K562 (cell line): Measurements from ENCODE around the gene CFL1. TPM values are rescaled to one million over a fixed set of nuclear protein-coding genes. Genes with fewer than 3 reads are reported as not detected.

Experiments used
- ATAC-seq: fragments of 200-7000 bp; cut with Tn5 transposase; 3 replicates; pipeline ENCODE4 v1.9.1; 2020; ENCODE audit warnings: moderate library complexity
- BruUV-seq: library from RNA; stranded (reverse); fragments of 400-500 nt; replicated peaks from 2 replicates; lab custom pipeline; 2021; lab: Mats Ljungman, UMichigan
- CTCF ChIA-PET: fragments of 300-600 bp; formaldehyde crosslinking; extraction: SDS; loops from one replicate; lab custom pipeline; 2021; ENCODE audit warnings: low intra/inter-chr PET ratio; lab: Yijun Ruan, JAX
- POLR2A ChIA-PET: fragments of 300-600, 350-650 bp; sonication (Branson Sonifier 250); formaldehyde crosslinking; extraction: SDS; loops from one replicate; lab custom pipeline; 2021; ENCODE audit warnings: antibody characterized with exemption, inconsistent platforms; lab: Yijun Ruan, JAX
- DNase-seq, 4 experiments: peaks; one replicate each; pipeline versions ENCODE4 v3.0.0 to v3.0.0-alpha.2; 2011 to 2018; ENCODE audit warnings: low spot score in 3 of 4, mixed read lengths in 3 of 4; ENCODE audit errors: extremely low read depth in 1 of 4
- FAIRE-seq: peaks from 2 replicates; lab custom pipeline; 2011; peaks lifted over from hg19 to GRCh38; lab: Jason Lieb, UNC
- H2AFZ ChIP-seq: 2 replicates; pipeline ENCODE4 v1.6.0; 2011; ENCODE audit warnings: low read depth, low read length, control low read depth, inconsistent platforms
- H3K27ac ChIP-seq: fragments of 200-600 bp; 3 replicates; pipeline ENCODE4 v1.8.0; 2011; ENCODE audit warnings: low read depth, mild to moderate bottlenecking, control low read depth, inconsistent platforms, low read length, moderate library complexity, mixed read lengths; ENCODE audit errors: extremely low read depth
- H3K27me3 ChIP-seq, 2 experiments: fragments of 300-600 bp in 1 of 2; 2 replicates in 1 of 2; 3 replicates in 1 of 2; pipeline versions ENCODE4 v1.6.0 to v1.8.0; 2011; ENCODE audit warnings: inconsistent platforms in 2 of 2, low read length in 2 of 2, mild to moderate bottlenecking in 1 of 2, mixed read lengths in 1 of 2, moderate library complexity in 1 of 2; ENCODE audit not compliant: control insufficient read depth in 2 of 2, insufficient read depth in 2 of 2
- H3K36me3 ChIP-seq: fragments of 300-600 bp; 3 replicates; pipeline ENCODE4 v1.8.0; 2011; ENCODE audit warnings: mild to moderate bottlenecking, low read length, inconsistent platforms; ENCODE audit not compliant: control insufficient read depth, insufficient read depth
- H3K4me1 ChIP-seq, 2 experiments: fragments of 200-600 bp in 1 of 2; replicated peaks in 1 of 2; 2 replicates in 1 of 2; 3 replicates in 1 of 2; pipeline versions ENCODE4 v1.5.1 to v1.8.0; 2011; ENCODE audit warnings: inconsistent platforms in 2 of 2, low read length in 2 of 2, mild to moderate bottlenecking in 1 of 2, mixed read lengths in 1 of 2, moderate library complexity in 1 of 2; ENCODE audit not compliant: control insufficient read depth in 2 of 2, insufficient read depth in 2 of 2
- H3K4me2 ChIP-seq: 2 replicates; pipeline ENCODE4 v1.6.1; 2011; ENCODE audit warnings: low read length, control low read depth, inconsistent platforms, mixed read lengths; ENCODE audit not compliant: insufficient read depth
- H3K4me3 ChIP-seq: fragments of 200-600 bp; sonication (generic), shearing (Covaris generic); 2 replicates; pipeline ENCODE4 v1.5.1; 2016; ENCODE audit warnings: control low read depth, inconsistent platforms
- H3K79me2 ChIP-seq: fragments of 200-600 bp; 3 replicates; pipeline ENCODE4 v1.8.0; 2011; ENCODE audit warnings: low read length, inconsistent platforms; ENCODE audit not compliant: control insufficient read depth, insufficient read depth
- H3K9ac ChIP-seq, 2 experiments: 2 replicates each; pipeline versions ENCODE4 v1.6.0 to v1.6.1; 2011; ENCODE audit warnings: low read depth in 2 of 2, low read length in 2 of 2, control low read depth in 1 of 2, inconsistent platforms in 1 of 2, mild to moderate bottlenecking in 1 of 2, mixed read lengths in 1 of 2; ENCODE audit not compliant: insufficient read depth in 1 of 2
- H3K9me1 ChIP-seq: one replicate; pipeline ENCODE4 v1.6.0; 2011; ENCODE audit warnings: inconsistent platforms, mild to moderate bottlenecking, low read length, moderate library complexity; ENCODE audit not compliant: control insufficient read depth, insufficient read depth
- H3K9me3 ChIP-seq: replicated peaks from 2 replicates; pipeline ENCODE4 v1.5.1; 2011; ENCODE audit warnings: low read depth, low read length, inconsistent platforms; ENCODE audit not compliant: control insufficient read depth, insufficient read depth
- H4K20me1 ChIP-seq: replicated peaks from 2 replicates; pipeline ENCODE4 v1.6.1; 2011; ENCODE audit warnings: low read length, inconsistent platforms, mixed read lengths; ENCODE audit not compliant: control insufficient read depth, insufficient read depth
- CBFA2T3 ChIP-seq: fragments of 450-650 bp; IDR thresholded peaks from 2 replicates; pipeline ENCODE4 v1.6.1; 2017
- CBX5 ChIP-seq: IDR thresholded peaks from 2 replicates; pipeline ENCODE4 v1.6.1; 2014; ENCODE audit warnings: low read depth, borderline replicate concordance
- CHD2 ChIP-seq: IDR thresholded peaks from 2 replicates; pipeline ENCODE4 v1.6.1; 2011; ENCODE audit warnings: low read depth, low read length
- EP400 ChIP-seq: fragments of 450-650 bp; IDR thresholded peaks from 2 replicates; pipeline ENCODE4 v1.6.1; 2017; ENCODE audit warnings: antibody characterized with exemption, mild to moderate bottlenecking, moderate library complexity
- HMG20A ChIP-seq: fragments of 450-650 bp; formaldehyde crosslinking; conservative IDR thresholded peaks from 2 replicates; pipeline ENCODE4 v1.4.0; 2020; ENCODE audit warnings: mild to moderate bottlenecking, mixed read lengths
- MAX ChIP-seq: sonication (generic); formaldehyde crosslinking; IDR thresholded peaks from 2 replicates; pipeline ENCODE4 v1.9.0; 2022; ENCODE audit warnings: mild to moderate bottlenecking, missing genetic modification reagents
- NCOA4 ChIP-seq: fragments of 450-650 bp; IDR thresholded peaks from 2 replicates; pipeline ENCODE4 v1.6.1; 2018; ENCODE audit warnings: mild to moderate bottlenecking; ENCODE audit not compliant: partially characterized antibody
- PTTG1 ChIP-seq: fragments of 450-650 bp; IDR thresholded peaks from 2 replicates; pipeline ENCODE4 v1.6.1; 2016; ENCODE audit warnings: low read depth, mild to moderate bottlenecking, missing genetic modification characterization, missing compliant biosample characterization
- RUNX1 ChIP-seq: sonication (generic); IDR thresholded peaks from 2 replicates; pipeline ENCODE4 v1.6.1; 2016; ENCODE audit warnings: antibody characterized with exemption, low read depth
- SMARCA5 ChIP-seq: fragments of 450-650 bp; IDR thresholded peaks from 2 replicates; pipeline ENCODE4 v1.6.1; 2016
- TARDBP ChIP-seq: fragments of 450-650 bp; IDR thresholded peaks from 2 replicates; pipeline ENCODE4 v1.6.1; 2016
- TCF7 ChIP-seq: sonication (generic); IDR thresholded peaks from 2 replicates; pipeline ENCODE4 v1.6.1; 2016; ENCODE audit warnings: antibody characterized with exemption, borderline replicate concordance
- ZKSCAN3 ChIP-seq: fragments of 250-450 bp; sonication (Bioruptor Pico); IDR thresholded peaks from 2 replicates; pipeline ENCODE4 v1.4.0; 2020
- ZNF224 ChIP-seq: sonication (generic); formaldehyde crosslinking; IDR thresholded peaks from 2 replicates; pipeline ENCODE4 v1.8.0; 2022; ENCODE audit warnings: mild to moderate bottlenecking, missing genetic modification reagents
- ZNF384 ChIP-seq: IDR thresholded peaks from 2 replicates; pipeline ENCODE4 v1.6.1; 2012; ENCODE audit warnings: low read depth, low read length, improper control_type of control experiment
- WGBS: fragments of 100-300 bp; shearing (Covaris generic); methylation state at CpG from one replicate; pipeline ENCODE4 v1.1.6; 2016; ENCODE audit warnings: low coverage, mixed read lengths; ENCODE audit not compliant: insufficient coverage; ENCODE audit errors: missing lambda C conversion rate; 5-methylcytosine and 5-hydroxymethylcytosine counted together
- in situ Hi-C: fragments of 300-500 bp; cut with MboI; formaldehyde crosslinking; loops from 4 replicates; pipeline ENCODE4 v1.15.0; 2018; ENCODE audit warnings: inconsistent platforms, mixed read lengths
- intact Hi-C: fragments of 100-400 bp; cut with micrococcal nuclease; formaldehyde crosslinking; loops from 2 replicates; pipeline ENCODE4 v1.14.2; 2022
- polyA plus RNA-seq, 8 experiments: library from polyadenylated mRNA; depleted of rRNA in 4 of 8; stranded (reverse) in 5 of 8; unstranded in 3 of 8; fragments of >200 nt; fragmentation: Nextera tagmentation in 2 of 8; fragmentation: Illumina TruSeq in 1 of 8; extraction: Ambion mirVana in 2 of 8; extraction: Trizol in 1 of 8; gene quantifications; 2 replicates each; pipeline versions ENCODE4 v1.2.1 to v1.2.3, GENCODE V29; 2011 to 2014; ENCODE audit warnings: inconsistent platforms in 1 of 8, missing spikeins in 1 of 8
- total RNA-seq, 7 experiments: library from RNA; depleted of rRNA in 6 of 7; stranded (reverse); fragments of >200 nt in 6 of 7; fragmentation: Illumina TruSeq in 2 of 7; extraction: Trizol in 2 of 7; gene quantifications; 2 replicates each; pipeline versions ENCODE4 v1.2.1 to v1.2.3, GENCODE V29; 2011 to 2021; ENCODE audit warnings: low replicate concordance in 1 of 7

Gene CFL1
- total and polyA plus RNA-seq, 9 of the 15 experiments (the other 6 are each of a cell fraction or from before 2014, with no cell fraction given) = 105 to 1,101 (median 859) TPM

GRCh38 chr11:65817312-65817834 is 40.6 kb downstream of the CFL1 start (continued):
- TF ChIP-seq TCF7 (no peak), ZNF384 (no peak), SMARCA5 (0 out of 2 replicates have a peak, but pooled peaks have one; percentile 42), MAX (no peak)

- Histone ChIP-seq H3K9me3 (no peaks in the 10 kb centered on the region), H3K27me3 (peaks cover 8 to 13% of the 10 kb centered on the region in 2 experiments; a peak in 3 of 5 replicates), H4K20me1 (no peaks in the 10 kb centered on the region), H3K9me1 (no peaks in the 10 kb centered on the region), H3K27ac (no peak overlapping the region), H3K36me3 (no peaks in the 10 kb centered on the region), H2AFZ (no peak overlapping the region), H3K9ac (no peak overlapping the region), H3K4me1 (peaks cover 0 to 19% of the 10 kb centered on the region in 2 experiments; a peak in 2 of 5 replicates), H3K79me2 (no peaks in the 10 kb centered on the region), H3K4me2 (no peak overlapping the region), H3K4me3 (no peak overlapping the region)
- POLR2A ChIA-PET = interaction anchor here (0.6 to 3.5 kb wide), 8 partner anchors 10 to 317 kb away, joined by 3 to 12 read pairs (median 3); partner anchors contain the start of genes AP5B1, CFL1 and RNASEH2C
- in situ Hi-C loops = no loop called here
- BruUV-seq = no TSS peak
- 78% methylated on average over 3 of the region's 3 CpGs for WGBS
- ATAC-seq (no peak), DNase-seq (peak in 2 of 4 experiments; percentile 4), FAIRE-seq (no peak)
- CTCF ChIA-PET = interaction anchor here (1.1 to 3.1 kb wide), 2 partner anchors 191 to 434 kb away, joined by 3 to 27 read pairs; partner anchors contain the start of gene SLC25A45
- intact Hi-C loops = loop anchor here (2.0 to 10.0 kb wide), 3 partner anchors 34 to 272 kb away; partner anchors contain the start of gene AP5B1
- TF ChIP-seq ZNF224 (CRISPR knock-in tag) (no peak), ZKSCAN3 (CRISPR knock-in tag) (no peak), HMG20A (no peak), PTTG1 (tag) (no peak), NCOA4 (no peak), CBX5 (no peak), CHD2 (no peak), EP400 (no peak), CBFA2T3 (no peak), RUNX1 (no peak), TARDBP (no peak)
Observed at GRCh38 chr11:65816696-65817095, 41.3 kb downstream of the CFL1 start.
